PC-9 (cell line): ENCODE data around the gene DRAXIN.

Experiments used
- EZH2 ChIP-seq: fragments of 200-600 bp; sonication (generic); IDR thresholded peaks from 2 replicates; pipeline ENCODE4 v1.8.0; 2017; ENCODE audit warnings: antibody characterized with exemption, low read depth
- TF ChIP-seq, protein P1 (sequence below): fragments of 200-600 bp; sonication (generic); conservative IDR thresholded peaks from 2 replicates; pipeline ENCODE4 v1.6.1; 2017; ENCODE audit warnings: mixed run types, antibody characterized with exemption, mild to moderate bottlenecking, moderate library complexity

DNA sequence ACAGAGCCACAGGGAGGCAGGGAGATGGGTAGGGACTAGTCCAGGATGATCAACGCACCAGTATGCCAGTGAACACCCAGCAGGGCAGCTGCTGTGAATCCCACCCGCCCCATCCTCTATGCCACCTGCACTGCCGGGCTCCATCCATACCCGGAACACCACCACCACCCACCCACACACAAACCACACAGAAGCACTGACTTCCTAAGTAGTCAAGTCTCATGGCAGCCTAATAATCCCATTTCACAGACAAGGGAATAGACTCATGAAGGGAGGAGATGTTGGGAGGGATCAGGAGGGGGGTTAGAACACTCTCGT lies 6.3 kb downstream of the DRAXIN start:
- TF ChIP-seq, protein P1, sequence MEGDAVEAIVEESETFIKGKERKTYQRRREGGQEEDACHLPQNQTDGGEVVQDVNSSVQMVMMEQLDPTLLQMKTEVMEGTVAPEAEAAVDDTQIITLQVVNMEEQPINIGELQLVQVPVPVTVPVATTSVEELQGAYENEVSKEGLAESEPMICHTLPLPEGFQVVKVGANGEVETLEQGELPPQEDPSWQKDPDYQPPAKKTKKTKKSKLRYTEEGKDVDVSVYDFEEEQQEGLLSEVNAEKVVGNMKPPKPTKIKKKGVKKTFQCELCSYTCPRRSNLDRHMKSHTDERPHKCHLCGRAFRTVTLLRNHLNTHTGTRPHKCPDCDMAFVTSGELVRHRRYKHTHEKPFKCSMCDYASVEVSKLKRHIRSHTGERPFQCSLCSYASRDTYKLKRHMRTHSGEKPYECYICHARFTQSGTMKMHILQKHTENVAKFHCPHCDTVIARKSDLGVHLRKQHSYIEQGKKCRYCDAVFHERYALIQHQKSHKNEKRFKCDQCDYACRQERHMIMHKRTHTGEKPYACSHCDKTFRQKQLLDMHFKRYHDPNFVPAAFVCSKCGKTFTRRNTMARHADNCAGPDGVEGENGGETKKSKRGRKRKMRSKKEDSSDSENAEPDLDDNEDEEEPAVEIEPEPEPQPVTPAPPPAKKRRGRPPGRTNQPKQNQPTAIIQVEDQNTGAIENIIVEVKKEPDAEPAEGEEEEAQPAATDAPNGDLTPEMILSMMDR: no peak
- no peak for TF ChIP-seq EZH2
